Ovary (tissue), 9 donors: ENCODE results near the gene DCTN2. TPM values are rescaled to one million over a fixed set of nuclear protein-coding genes. Genes with fewer than 3 reads are reported as not detected.

Experiments used
- DNase-seq, 5 donors: peaks; one replicate each; pipeline ENCODE4 v3.0.0-alpha.2; 2019 to 2020
- H3K27ac ChIP-seq, 2 donors: fragments of 200-600 bp; one replicate each; pipeline versions ENCODE4 v1.5.1 to v1.8.0; 2019 to 2022
- H3K27me3 ChIP-seq: fragments of 200-600 bp; one replicate; pipeline ENCODE4 v1.8.0; 2022
- H3K36me3 ChIP-seq: fragments of 200-600 bp; sonication (generic); one replicate; pipeline ENCODE4 v1.5.1; 2019
- H3K4me1 ChIP-seq: one replicate; pipeline ENCODE4 v1.8.1; 2013; ENCODE audit warnings: mild to moderate bottlenecking, moderate library complexity; ENCODE audit not compliant: insufficient read depth
- H3K4me3 ChIP-seq: fragments of 200-600 bp; sonication (generic); one replicate; pipeline ENCODE4 v1.5.1; 2017
- H3K9me3 ChIP-seq, 2 donors: fragments of 200-600 bp in 1 of 2; sonication (generic) in 1 of 2; one replicate each; pipeline versions ENCODE4 v1.5.1 to v1.8.1; 2013 to 2019; ENCODE audit warnings: mild to moderate bottlenecking in 1 of 2, moderate library complexity in 1 of 2
- EP300 ChIP-seq: sonication (generic); formaldehyde crosslinking; IDR thresholded peaks from one replicate; pipeline ENCODE4 v1.6.1; 2017; ENCODE audit warnings: antibody characterized with exemption
- POLR2A ChIP-seq: fragments of 450-650 bp; IDR thresholded peaks from one replicate; pipeline ENCODE4 v1.6.1; 2017; ENCODE audit warnings: antibody characterized with exemption, mild to moderate bottlenecking, moderate library complexity
- WGBS, 3 donors: extraction: QIAGEN DNeasy Blood & Tissue Kit in 1 of 3; methylation state at CpG; one replicate each; pipeline versions ENCODE4 v1.1.5 to v1.1.7; 2013 to 2017; 5-methylcytosine and 5-hydroxymethylcytosine counted together
- intact Hi-C, 4 donors: fragments of 100-400 bp; cut with DNase I; formaldehyde crosslinking; loops; one replicate each; pipeline versions ENCODE4 v1.11.0 to v1.15.1; 2022 to 2023
- polyA plus RNA-seq, 2 donors: library from polyadenylated mRNA; stranded (reverse); fragments of 200-250 nt in 1 of 2; fragments of 350-450 nt in 1 of 2; fragmentation: Illumina TruSeq in 1 of 2; extraction: RNeasy Lipid Tissue Mini Kit (QIAGEN cat#74804) in 1 of 2; gene quantifications; one replicate each; pipeline ENCODE4 v1.2.3, GENCODE V29; 2013 to 2014
- total RNA-seq, 7 donors: library from RNA; depleted of rRNA in 2 of 7; stranded (reverse); fragments of >200 nt in 2 of 7; fragmentation: NEBNext Ultra II Directional in 3 of 7; extraction: Animal tissue kit (Norgen Biotek cat#: 25700) in 3 of 7; gene quantifications; one replicate each; pipeline versions ENCODE4 v1.1.0 to v1.2.4, GENCODE V29; 2016 to 2023
- TF ChIP-seq, protein P1 (sequence below), 3 donors: fragments of 450-650 bp in 2 of 3; fragments of 200-600 bp in 1 of 3; IDR thresholded peaks; one replicate each; pipeline versions ENCODE4 v1.5.1 to v1.8.0; 2016 to 2022; ENCODE audit warnings: antibody characterized with exemption in 3 of 3, mild to moderate bottlenecking in 1 of 3
- donor health status: DM: no; HTN: no; CAD: no; lungs with moderate emphysema.
- donor health status: DM: no; HTN: no; CAD: no.
- donor health status: Bipolar disorder and iron deficiency.
- donor health status: DM: yes; HTN: yes; CAD: no.
- donor health status: DM: no; HTN: no; CAD: no.
- donor health status: DM: yes; HTN: yes; CAD: no.

The DCTN2 gene
- total and polyA plus RNA-seq, 9 donors = 70.7 to 226 (median 98.0) TPM

DNA sequence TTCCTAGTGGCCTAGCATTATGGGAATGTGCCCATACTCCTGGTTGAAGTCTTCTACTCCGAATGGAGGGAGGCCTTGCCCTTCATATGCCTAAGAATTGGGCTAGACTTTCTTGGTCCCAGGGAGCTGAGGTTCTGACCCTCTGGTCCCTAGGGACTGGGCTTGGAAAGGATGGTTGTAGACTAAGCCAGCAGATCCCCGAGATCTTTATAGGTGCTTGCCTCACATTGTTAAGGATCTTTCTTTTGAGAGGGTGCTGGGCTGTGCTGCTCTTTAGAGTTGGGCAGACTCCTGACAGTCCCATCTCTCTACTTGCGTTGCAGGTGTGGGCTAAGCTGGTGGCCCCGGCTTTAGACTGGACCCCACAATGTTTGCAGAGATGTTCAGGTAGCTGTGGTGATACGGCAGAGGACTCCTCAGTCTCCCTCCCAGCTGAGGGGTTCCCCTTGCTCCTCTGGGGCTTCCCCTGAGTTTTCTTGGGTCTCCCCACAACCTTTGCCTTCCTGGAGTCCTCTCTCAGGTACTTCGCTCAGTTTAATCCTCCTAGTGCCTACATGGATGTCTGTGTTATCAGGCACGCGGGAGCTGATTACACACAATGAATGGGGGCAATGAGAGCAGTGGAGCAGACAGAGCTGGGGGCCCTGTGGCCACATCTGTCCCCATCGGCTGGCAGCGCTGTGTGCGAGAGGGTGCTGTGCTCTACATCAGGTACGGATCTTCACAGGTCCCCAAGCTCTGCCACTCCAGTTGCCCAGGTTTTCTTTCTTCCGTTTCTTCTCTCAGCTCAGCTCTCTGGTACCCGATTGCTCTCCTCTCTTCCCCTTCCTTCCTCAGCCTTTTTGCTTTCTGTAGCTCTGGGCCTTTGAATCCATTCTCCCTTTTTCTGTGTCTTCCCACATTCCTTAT, 23.0 kb downstream of the DCTN2 start:
- peak in 2 of 5 donors; percentile 35 to 36 for DNase-seq
- no peaks in the 10 kb centered on the region for H3K27me3 ChIP-seq
- WGBS, 3 donors = 56 to 61% (median 57%) methylated on average over 14 of the region's 14 CpGs
- TF ChIP-seq, protein P1, sequence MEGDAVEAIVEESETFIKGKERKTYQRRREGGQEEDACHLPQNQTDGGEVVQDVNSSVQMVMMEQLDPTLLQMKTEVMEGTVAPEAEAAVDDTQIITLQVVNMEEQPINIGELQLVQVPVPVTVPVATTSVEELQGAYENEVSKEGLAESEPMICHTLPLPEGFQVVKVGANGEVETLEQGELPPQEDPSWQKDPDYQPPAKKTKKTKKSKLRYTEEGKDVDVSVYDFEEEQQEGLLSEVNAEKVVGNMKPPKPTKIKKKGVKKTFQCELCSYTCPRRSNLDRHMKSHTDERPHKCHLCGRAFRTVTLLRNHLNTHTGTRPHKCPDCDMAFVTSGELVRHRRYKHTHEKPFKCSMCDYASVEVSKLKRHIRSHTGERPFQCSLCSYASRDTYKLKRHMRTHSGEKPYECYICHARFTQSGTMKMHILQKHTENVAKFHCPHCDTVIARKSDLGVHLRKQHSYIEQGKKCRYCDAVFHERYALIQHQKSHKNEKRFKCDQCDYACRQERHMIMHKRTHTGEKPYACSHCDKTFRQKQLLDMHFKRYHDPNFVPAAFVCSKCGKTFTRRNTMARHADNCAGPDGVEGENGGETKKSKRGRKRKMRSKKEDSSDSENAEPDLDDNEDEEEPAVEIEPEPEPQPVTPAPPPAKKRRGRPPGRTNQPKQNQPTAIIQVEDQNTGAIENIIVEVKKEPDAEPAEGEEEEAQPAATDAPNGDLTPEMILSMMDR (IDR thresholded peaks at IDR 0.05) = no peak
- TF ChIP-seq EP300 (no peak), POLR2A (no peak)
- peak overlapping the region; percentile 72 for H3K4me3 ChIP-seq
- no peaks in the 10 kb centered on the region for H3K36me3 ChIP-seq
- H3K27ac ChIP-seq = peak overlapping the region; percentile 96 to 98
- intact Hi-C loops = loop anchor here in 1 of 4 donors (5.0 kb wide), 1 partner anchor 88 kb away; the partner anchor contains the start of gene ARHGEF25
- peaks cover 14% of the 10 kb centered on the region for H3K4me1 ChIP-seq
- H3K9me3 ChIP-seq = no peaks in the 10 kb centered on the region

GRCh38 chr12:57522887-57523705, 23.9 kb downstream of the DCTN2 start:
- Histone ChIP-seq H3K4me3 (peak overlapping the region; percentile 72), H3K27ac (peak overlapping the region; percentile 96 to 98), H3K27me3 (no peaks in the 10 kb centered on the region), H3K9me3 (no peaks in the 10 kb centered on the region), H3K4me1 (peaks cover 16% of the 10 kb centered on the region), H3K36me3 (no peaks in the 10 kb centered on the region)
- TF ChIP-seq EP300 (no peak), POLR2A (peak; percentile 33)
- intact Hi-C loops = loop anchor here in 1 of 4 donors (5.0 kb wide), 1 partner anchor 89 kb away; the partner anchor contains the start of gene ARHGEF25
- 0 to 1% (median 0%) methylated on average over 23 to 38 of the region's 38 CpGs for WGBS, 3 donors
- DNase-seq = peak; percentile 72 to 79 (median 77)

GRCh38 chr12:57522011-57522886, 24.7 kb downstream of the DCTN2 start, which contains the start of gene MBD6:
MBD6 (plus strand) TSS chr12:57522824; CDS start chr12:57524304, 1,480 bp downstream.
- Histone ChIP-seq H3K4me3 (peak within 1 kb of the TSS; percentile 72), H3K9me3 (no peaks in the 10 kb centered on the region), H3K4me1 (peaks cover 16% of the 10 kb centered on the region), H3K36me3 (no peaks in the 10 kb centered on the region), H3K27me3 (no peaks in the 10 kb centered on the region), H3K27ac (peak within 1 kb of the TSS; percentile 96 to 98)
- TF ChIP-seq EP300 (no peak), POLR2A (peak; percentile 83)
- TF ChIP-seq, protein P1 (IDR thresholded peaks at IDR 0.05) = peak in 1 of 3 donors; percentile 10
- peak; percentile 97 to 98 (median 98) for DNase-seq
- intact Hi-C loops = loop anchor here in 1 of 4 donors (5.0 kb wide), 1 partner anchor 90 kb away; the partner anchor contains the start of gene ARHGEF25
- WGBS, 3 donors = 2 to 3% (median 2%) methylated on average over 45 to 57 of the region's 57 CpGs

GRCh38 chr12:57521525-57522010, 25.4 kb downstream of the DCTN2 start:
- DNase-seq = peak; percentile 65 to 74 (median 71)
- TF ChIP-seq EP300 (no peak), POLR2A (peak; percentile 11)
- TF ChIP-seq, protein P1 (IDR thresholded peaks at IDR 0.05) = peak in 1 of 3 donors; percentile 1
- Histone ChIP-seq H3K27me3 (no peaks in the 10 kb centered on the region), H3K27ac (peak overlapping the region; percentile 96 to 98), H3K36me3 (no peaks in the 10 kb centered on the region), H3K4me1 (peaks cover 16% of the 10 kb centered on the region), H3K9me3 (no peaks in the 10 kb centered on the region), H3K4me3 (peak overlapping the region; percentile 72)
- 25 to 29% (median 26%) methylated on average over 17 of the region's 17 CpGs for WGBS, 3 donors
- intact Hi-C loops = loop anchor here in 1 of 4 donors (5.0 kb wide), 1 partner anchor 91 kb away; the partner anchor contains the start of gene ARHGEF25
